Measurements from ENCODE around the gene HSPA12B. TPM values are rescaled to one million over a fixed set of nuclear protein-coding genes. Genes with fewer than 3 reads are reported as not detected.

The HSPA12B gene
- total RNA-seq, 1 experiment from 2014 or later = 2.7 TPM

DNA sequence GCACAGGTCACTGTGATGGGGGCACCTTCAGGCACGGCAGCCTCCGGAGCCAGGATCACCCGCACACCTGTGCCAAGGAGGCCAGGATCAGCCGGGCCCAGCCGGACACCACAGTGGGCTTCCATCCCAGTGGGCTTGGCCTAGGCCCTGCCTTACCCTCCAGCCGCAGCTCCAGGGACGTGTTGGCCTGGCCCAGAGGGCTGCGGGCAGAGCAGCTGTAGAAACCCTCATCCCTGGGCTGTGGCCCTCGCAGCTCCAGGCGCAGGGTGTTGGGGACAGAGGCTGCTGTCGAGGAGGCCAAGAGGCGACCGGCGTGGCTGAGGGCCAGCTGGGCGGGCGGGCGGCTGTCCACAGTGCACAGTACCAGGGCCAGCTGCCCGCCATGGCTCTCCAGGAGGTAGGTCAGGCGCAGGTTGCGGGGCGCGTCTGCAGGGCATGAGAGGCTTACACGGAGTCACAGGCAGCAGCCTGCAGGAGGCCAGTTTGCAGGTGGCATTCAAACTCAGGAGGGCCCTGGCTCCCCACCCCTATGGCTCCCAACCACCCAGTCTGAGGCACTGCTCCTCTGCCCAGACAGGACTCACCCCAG lies 39.7 kb upstream of the HSPA12B start:
- Histone ChIP-seq H3K23me2 (ENCODE audit: insufficient read length, low read depth, low read length, poor library complexity, severe bottlenecking) (no peaks in the 10 kb centered on the region), H2BK15ac (ENCODE audit: low read depth, low read length) (no peak overlapping the region), H4K8ac (replicated peaks; ENCODE audit: insufficient read length, low read depth, low read length) (no peak overlapping the region), H3K23ac (ENCODE audit: insufficient read length, low read depth, low read length) (no peak overlapping the region), H2BK120ac (ENCODE audit: low read depth, low read length, poor library complexity, severe bottlenecking) (no peak overlapping the region), H3K18ac (ENCODE audit: insufficient read length, low read depth, low read length) (no peak overlapping the region), H3K56ac (ENCODE audit: insufficient read length, low read depth, low read length) (no peak overlapping the region), H3K79me1 (ENCODE audit: insufficient read depth, low read depth, low read length, poor library complexity, severe bottlenecking) (no peaks in the 10 kb centered on the region), H2BK5ac (ENCODE audit: insufficient read length, low read length) (no peak overlapping the region), H3K14ac (ENCODE audit: insufficient read depth, low read length) (no peak overlapping the region; the same call in 1 of the 2 replicates), H2BK20ac (ENCODE audit: low read depth, low read length, poor library complexity, severe bottlenecking) (no peak overlapping the region), H3K79me2 (ENCODE audit: insufficient read depth, low read length) (no peaks in the 10 kb centered on the region), H3K9ac (ENCODE audit: extremely low read depth, insufficient read length, low read length) (no peak overlapping the region), H2AK5ac (ENCODE audit: insufficient read length, low read length) (no peak overlapping the region), H3T11ph (ENCODE audit: low read length) (no peak overlapping the region), H4K91ac (ENCODE audit: insufficient read length, low read depth, low read length) (no peak overlapping the region), H3K4me1 (ENCODE audit: insufficient read depth, low read length) (no peaks in the 10 kb centered on the region), H2BK12ac (ENCODE audit: insufficient read length, low read depth, low read length) (no peak overlapping the region), H3K4ac (ENCODE audit: low read depth, low read length) (no peak overlapping the region), H4K20me1 (ENCODE audit: control insufficient read depth, insufficient read depth, insufficient read length) (no peaks in the 10 kb centered on the region), H3K27me3 (ENCODE audit: insufficient read depth, low read length) (no peaks in the 10 kb centered on the region), H3K27ac (ENCODE audit: insufficient read length, low read depth, low read length) (no peak overlapping the region), H3K4me2 (ENCODE audit: insufficient read depth, insufficient read length, low read length) (no peak overlapping the region), H2AFZ (ENCODE audit: low read length) (no peak overlapping the region), H4K5ac (ENCODE audit: insufficient read length, low read depth, low read length) (no peak overlapping the region), H3K9me3 (ENCODE audit: control insufficient read depth, low read depth, low read length) (no peaks in the 10 kb centered on the region)
- TF ChIP-seq, protein P1, sequence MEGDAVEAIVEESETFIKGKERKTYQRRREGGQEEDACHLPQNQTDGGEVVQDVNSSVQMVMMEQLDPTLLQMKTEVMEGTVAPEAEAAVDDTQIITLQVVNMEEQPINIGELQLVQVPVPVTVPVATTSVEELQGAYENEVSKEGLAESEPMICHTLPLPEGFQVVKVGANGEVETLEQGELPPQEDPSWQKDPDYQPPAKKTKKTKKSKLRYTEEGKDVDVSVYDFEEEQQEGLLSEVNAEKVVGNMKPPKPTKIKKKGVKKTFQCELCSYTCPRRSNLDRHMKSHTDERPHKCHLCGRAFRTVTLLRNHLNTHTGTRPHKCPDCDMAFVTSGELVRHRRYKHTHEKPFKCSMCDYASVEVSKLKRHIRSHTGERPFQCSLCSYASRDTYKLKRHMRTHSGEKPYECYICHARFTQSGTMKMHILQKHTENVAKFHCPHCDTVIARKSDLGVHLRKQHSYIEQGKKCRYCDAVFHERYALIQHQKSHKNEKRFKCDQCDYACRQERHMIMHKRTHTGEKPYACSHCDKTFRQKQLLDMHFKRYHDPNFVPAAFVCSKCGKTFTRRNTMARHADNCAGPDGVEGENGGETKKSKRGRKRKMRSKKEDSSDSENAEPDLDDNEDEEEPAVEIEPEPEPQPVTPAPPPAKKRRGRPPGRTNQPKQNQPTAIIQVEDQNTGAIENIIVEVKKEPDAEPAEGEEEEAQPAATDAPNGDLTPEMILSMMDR (conservative IDR thresholded peaks at IDR 0.05) = no peak
- Mint-ChIP-seq H3K27ac (no peak overlapping the region), H3K27me3 (ENCODE audit: low read depth) (peaks cover 4% of the 10 kb centered on the region), H3K4me1 (peaks cover under 1 to 3% of the 10 kb centered on the region in 2 experiments; a peak in 3 of 4 replicates), H3K36me3 (ENCODE audit: insufficient read depth in 1 of 3, low read depth in 3 of 3) (no peaks in the 10 kb centered on the region; a peak in 1 of 7 replicates), H3K4me3 (no peak overlapping the region), H3K9me3 (peaks cover 3% of the 10 kb centered on the region in 2 experiments; a peak in 3 of 5 replicates)
- DNase-seq = no peak
- no CpG with 5 or more reads among the region's 23 CpGs for WGBS (ENCODE audit: extremely low coverage, insufficient read length, low lambda C conversion rate)

Data from H9 (cell line).